ENCODE data around the gene PHEX.

PHEX gene

DNA sequence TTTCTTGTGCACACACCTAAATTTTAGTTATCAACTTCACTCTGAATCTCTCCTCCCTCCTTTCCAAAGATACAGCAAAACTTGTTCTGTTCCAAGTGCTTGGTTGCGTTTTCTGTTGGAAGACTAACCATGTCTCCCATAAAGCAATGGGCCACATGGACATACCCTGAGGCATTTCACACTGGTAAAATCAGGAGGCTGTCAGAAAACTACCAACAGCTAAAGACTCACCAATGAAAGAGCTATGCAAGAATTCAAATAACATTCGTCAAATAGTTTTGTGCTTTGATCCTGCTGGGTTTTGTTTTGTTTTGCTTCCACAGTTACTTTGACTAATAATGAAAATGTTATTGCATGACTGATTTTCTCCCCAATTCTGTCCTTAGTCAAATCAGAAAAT lies 46.0 kb downstream of the PHEX start:
- no peak for ATAC-seq
- no peak for TF ChIP-seq ZFP3 (CRISPR knock-in tag; IDR thresholded peaks at IDR 0.05)
- TF ChIP-seq, protein P1, sequence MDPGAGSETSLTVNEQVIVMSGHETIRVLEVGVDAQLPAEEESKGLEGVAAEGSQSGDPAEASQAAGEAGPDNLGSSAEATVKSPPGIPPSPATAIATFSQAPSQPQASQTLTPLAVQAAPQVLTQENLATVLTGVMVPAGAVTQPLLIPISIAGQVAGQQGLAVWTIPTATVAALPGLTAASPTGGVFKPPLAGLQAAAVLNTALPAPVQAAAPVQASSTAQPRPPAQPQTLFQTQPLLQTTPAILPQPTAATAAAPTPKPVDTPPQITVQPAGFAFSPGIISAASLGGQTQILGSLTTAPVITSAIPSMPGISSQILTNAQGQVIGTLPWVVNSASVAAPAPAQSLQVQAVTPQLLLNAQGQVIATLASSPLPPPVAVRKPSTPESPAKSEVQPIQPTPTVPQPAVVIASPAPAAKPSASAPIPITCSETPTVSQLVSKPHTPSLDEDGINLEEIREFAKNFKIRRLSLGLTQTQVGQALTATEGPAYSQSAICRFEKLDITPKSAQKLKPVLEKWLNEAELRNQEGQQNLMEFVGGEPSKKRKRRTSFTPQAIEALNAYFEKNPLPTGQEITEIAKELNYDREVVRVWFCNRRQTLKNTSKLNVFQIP (CRISPR knock-in tag; IDR thresholded peaks at IDR 0.05; ENCODE audit: borderline replicate concordance, low read depth), result no peak
- TF ChIP-seq, protein P2, sequence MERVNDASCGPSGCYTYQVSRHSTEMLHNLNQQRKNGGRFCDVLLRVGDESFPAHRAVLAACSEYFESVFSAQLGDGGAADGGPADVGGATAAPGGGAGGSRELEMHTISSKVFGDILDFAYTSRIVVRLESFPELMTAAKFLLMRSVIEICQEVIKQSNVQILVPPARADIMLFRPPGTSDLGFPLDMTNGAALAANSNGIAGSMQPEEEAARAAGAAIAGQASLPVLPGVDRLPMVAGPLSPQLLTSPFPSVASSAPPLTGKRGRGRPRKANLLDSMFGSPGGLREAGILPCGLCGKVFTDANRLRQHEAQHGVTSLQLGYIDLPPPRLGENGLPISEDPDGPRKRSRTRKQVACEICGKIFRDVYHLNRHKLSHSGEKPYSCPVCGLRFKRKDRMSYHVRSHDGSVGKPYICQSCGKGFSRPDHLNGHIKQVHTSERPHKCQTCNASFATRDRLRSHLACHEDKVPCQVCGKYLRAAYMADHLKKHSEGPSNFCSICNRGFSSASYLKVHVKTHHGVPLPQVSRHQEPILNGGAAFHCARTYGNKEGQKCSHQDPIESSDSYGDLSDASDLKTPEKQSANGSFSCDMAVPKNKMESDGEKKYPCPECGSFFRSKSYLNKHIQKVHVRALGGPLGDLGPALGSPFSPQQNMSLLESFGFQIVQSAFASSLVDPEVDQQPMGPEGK (CRISPR knock-in tag; IDR thresholded peaks at IDR 0.05; ENCODE audit: borderline replicate concordance), result no peak
- TF ChIP-seq ZNF8 (CRISPR knock-in tag; IDR thresholded peaks at IDR 0.05), result no peak
- TF ChIP-seq ISL1 (CRISPR knock-in tag; IDR thresholded peaks at IDR 0.05), result no peak
- no peak for TF ChIP-seq PPARA (CRISPR knock-in tag; IDR thresholded peaks at IDR 0.05; ENCODE audit: borderline replicate concordance)
- TF ChIP-seq ZC3H10 (CRISPR knock-in tag; IDR thresholded peaks at IDR 0.05), result no peak
- TF ChIP-seq CSDC2 (CRISPR knock-in tag; IDR thresholded peaks at IDR 0.05), result no peak
- no peak for TF ChIP-seq ARNTL (CRISPR knock-in tag; IDR thresholded peaks at IDR 0.05; ENCODE audit: borderline replicate concordance, low read depth)
- no peak for TF ChIP-seq ZNF70 (CRISPR knock-in tag; IDR thresholded peaks at IDR 0.05)
- no peak for TF ChIP-seq GLIS3 (CRISPR knock-in tag; IDR thresholded peaks at IDR 0.05)
- TF ChIP-seq RARB (CRISPR knock-in tag; IDR thresholded peaks at IDR 0.05), result no peak
- no peak for TF ChIP-seq ZNF565 (CRISPR knock-in tag; conservative IDR thresholded peaks at IDR 0.05; ENCODE audit: low read depth)
- TF ChIP-seq BACH2 (CRISPR knock-in tag; IDR thresholded peaks at IDR 0.05; ENCODE audit: borderline replicate concordance), result no peak

DNA sequence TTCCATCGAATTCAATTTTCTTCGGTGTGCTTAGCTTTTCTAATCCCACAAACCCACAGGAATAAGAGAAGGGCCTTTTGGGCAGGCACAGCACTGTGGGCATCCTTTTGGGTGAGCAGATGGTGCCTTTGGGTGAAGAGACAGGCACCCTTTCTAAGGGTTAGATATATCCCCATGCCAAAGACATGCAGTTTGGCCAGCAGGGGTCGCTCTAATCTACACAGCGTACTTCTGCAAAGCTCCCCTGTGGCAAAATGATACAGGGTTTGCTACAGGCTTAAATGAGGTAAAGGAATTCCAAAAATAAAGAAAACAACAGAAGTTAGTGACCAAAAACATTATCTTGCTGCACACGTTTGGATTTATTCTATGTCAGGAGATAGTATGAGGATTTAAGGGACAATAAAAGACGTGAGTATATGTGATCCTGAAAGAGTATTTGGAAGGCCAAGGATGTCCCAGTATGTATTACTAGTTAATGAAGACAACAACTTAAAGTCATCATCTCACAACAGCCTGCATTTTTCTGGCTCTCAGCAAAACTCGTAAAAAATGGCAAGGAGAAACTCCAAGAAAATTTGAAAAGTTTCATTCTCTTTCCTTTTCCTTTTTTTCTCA lies 49.5 kb downstream of the PHEX start:
- ATAC-seq, result peak; percentile 97
- TF ChIP-seq ZNF565 (CRISPR knock-in tag; conservative IDR thresholded peaks at IDR 0.05; ENCODE audit: low read depth) (no peak), RARB (CRISPR knock-in tag; IDR thresholded peaks at IDR 0.05) (no peak), GLIS3 (CRISPR knock-in tag; IDR thresholded peaks at IDR 0.05) (no peak), SNAI2 (CRISPR knock-in tag; IDR thresholded peaks at IDR 0.05) (no peak), ZFP3 (CRISPR knock-in tag; IDR thresholded peaks at IDR 0.05) (no peak), ZFP30 (CRISPR knock-in tag; IDR thresholded peaks at IDR 0.05) (no peak), ZC3H10 (CRISPR knock-in tag; IDR thresholded peaks at IDR 0.05) (no peak), ISL1 (CRISPR knock-in tag; IDR thresholded peaks at IDR 0.05) (no peak), ZNF70 (CRISPR knock-in tag; IDR thresholded peaks at IDR 0.05) (no peak), TOX (CRISPR knock-in tag; IDR thresholded peaks at IDR 0.05; ENCODE audit: borderline replicate concordance) (no peak), TCF4 (CRISPR knock-in tag; IDR thresholded peaks at IDR 0.05; ENCODE audit: borderline replicate concordance) (no peak), OSR1 (CRISPR knock-in tag; IDR thresholded peaks at IDR 0.05) (no peak), ARNTL (CRISPR knock-in tag; IDR thresholded peaks at IDR 0.05; ENCODE audit: borderline replicate concordance, low read depth) (no peak), BACH2 (CRISPR knock-in tag; IDR thresholded peaks at IDR 0.05; ENCODE audit: borderline replicate concordance) (no peak), ESRRG (CRISPR knock-in tag; IDR thresholded peaks at IDR 0.05) (no peak), PPARA (CRISPR knock-in tag; IDR thresholded peaks at IDR 0.05; ENCODE audit: borderline replicate concordance) (no peak)
- TF ChIP-seq, protein P3, sequence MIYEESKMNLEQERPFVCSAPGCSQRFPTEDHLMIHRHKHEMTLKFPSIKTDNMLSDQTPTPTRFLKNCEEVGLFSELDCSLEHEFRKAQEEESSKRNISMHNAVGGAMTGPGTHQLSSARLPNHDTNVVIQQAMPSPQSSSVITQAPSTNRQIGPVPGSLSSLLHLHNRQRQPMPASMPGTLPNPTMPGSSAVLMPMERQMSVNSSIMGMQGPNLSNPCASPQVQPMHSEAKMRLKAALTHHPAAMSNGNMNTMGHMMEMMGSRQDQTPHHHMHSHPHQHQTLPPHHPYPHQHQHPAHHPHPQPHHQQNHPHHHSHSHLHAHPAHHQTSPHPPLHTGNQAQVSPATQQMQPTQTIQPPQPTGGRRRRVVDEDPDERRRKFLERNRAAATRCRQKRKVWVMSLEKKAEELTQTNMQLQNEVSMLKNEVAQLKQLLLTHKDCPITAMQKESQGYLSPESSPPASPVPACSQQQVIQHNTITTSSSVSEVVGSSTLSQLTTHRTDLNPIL (CRISPR knock-in tag; IDR thresholded peaks at IDR 0.05; ENCODE audit: low read depth), result no peak
- TF ChIP-seq, protein P4, sequence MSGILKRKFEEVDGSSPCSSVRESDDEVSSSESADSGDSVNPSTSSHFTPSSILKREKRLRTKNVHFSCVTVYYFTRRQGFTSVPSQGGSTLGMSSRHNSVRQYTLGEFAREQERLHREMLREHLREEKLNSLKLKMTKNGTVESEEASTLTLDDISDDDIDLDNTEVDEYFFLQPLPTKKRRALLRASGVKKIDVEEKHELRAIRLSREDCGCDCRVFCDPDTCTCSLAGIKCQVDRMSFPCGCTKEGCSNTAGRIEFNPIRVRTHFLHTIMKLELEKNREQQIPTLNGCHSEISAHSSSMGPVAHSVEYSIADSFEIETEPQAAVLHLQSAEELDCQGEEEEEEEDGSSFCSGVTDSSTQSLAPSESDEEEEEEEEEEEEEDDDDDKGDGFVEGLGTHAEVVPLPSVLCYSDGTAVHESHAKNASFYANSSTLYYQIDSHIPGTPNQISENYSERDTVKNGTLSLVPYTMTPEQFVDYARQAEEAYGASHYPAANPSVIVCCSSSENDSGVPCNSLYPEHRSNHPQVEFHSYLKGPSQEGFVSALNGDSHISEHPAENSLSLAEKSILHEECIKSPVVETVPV (CRISPR knock-in tag; IDR thresholded peaks at IDR 0.05), result no peak

DNA sequence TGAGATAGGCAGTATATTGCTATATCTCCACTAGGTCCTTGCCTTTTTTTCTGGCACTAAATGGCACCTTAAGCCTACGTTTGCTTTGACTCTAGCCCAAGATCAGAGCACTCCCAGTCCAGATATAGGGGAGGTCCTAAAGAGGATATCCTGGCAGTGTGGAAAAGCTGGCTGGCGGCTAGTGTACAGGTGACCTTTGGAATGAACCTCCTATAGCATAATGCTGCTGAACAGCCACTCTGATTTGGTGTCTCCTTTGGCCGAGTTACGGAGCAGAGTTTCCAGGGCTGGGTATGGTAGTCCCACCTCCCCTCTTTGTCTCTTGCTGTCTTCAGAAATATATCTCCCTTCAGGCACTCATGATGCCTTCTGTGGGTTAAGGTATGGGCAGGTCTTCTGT lies 53.9 kb downstream of the PHEX start:
- ATAC-seq, result no peak
- TF ChIP-seq ZFP30 (CRISPR knock-in tag; IDR thresholded peaks at IDR 0.05), result no peak
- no peak for TF ChIP-seq ARNTL (CRISPR knock-in tag; IDR thresholded peaks at IDR 0.05; ENCODE audit: borderline replicate concordance, low read depth)
- no peak for TF ChIP-seq GLIS3 (CRISPR knock-in tag; IDR thresholded peaks at IDR 0.05)
- TF ChIP-seq ESRRG (CRISPR knock-in tag; IDR thresholded peaks at IDR 0.05), result no peak
- TF ChIP-seq ISL1 (CRISPR knock-in tag; IDR thresholded peaks at IDR 0.05), result no peak
- TF ChIP-seq SNAI2 (CRISPR knock-in tag; IDR thresholded peaks at IDR 0.05), result no peak
- TF ChIP-seq ZNF8 (CRISPR knock-in tag; IDR thresholded peaks at IDR 0.05), result no peak
- TF ChIP-seq RARB (CRISPR knock-in tag; IDR thresholded peaks at IDR 0.05), result no peak
- no peak for TF ChIP-seq ZFP3 (CRISPR knock-in tag; IDR thresholded peaks at IDR 0.05)
- no peak for TF ChIP-seq TOX (CRISPR knock-in tag; IDR thresholded peaks at IDR 0.05; ENCODE audit: borderline replicate concordance)
- TF ChIP-seq, protein P5, sequence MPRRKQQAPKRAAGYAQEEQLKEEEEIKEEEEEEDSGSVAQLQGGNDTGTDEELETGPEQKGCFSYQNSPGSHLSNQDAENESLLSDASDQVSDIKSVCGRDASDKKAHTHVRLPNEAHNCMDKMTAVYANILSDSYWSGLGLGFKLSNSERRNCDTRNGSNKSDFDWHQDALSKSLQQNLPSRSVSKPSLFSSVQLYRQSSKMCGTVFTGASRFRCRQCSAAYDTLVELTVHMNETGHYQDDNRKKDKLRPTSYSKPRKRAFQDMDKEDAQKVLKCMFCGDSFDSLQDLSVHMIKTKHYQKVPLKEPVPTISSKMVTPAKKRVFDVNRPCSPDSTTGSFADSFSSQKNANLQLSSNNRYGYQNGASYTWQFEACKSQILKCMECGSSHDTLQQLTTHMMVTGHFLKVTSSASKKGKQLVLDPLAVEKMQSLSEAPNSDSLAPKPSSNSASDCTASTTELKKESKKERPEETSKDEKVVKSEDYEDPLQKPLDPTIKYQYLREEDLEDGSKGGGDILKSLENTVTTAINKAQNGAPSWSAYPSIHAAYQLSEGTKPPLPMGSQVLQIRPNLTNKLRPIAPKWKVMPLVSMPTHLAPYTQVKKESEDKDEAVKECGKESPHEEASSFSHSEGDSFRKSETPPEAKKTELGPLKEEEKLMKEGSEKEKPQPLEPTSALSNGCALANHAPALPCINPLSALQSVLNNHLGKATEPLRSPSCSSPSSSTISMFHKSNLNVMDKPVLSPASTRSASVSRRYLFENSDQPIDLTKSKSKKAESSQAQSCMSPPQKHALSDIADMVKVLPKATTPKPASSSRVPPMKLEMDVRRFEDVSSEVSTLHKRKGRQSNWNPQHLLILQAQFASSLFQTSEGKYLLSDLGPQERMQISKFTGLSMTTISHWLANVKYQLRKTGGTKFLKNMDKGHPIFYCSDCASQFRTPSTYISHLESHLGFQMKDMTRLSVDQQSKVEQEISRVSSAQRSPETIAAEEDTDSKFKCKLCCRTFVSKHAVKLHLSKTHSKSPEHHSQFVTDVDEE (CRISPR knock-in tag; IDR thresholded peaks at IDR 0.05), result no peak
- TF ChIP-seq ZC3H10 (CRISPR knock-in tag; IDR thresholded peaks at IDR 0.05), result no peak
- TF ChIP-seq, protein P2 (CRISPR knock-in tag; IDR thresholded peaks at IDR 0.05; ENCODE audit: borderline replicate concordance), result no peak
- no peak for TF ChIP-seq ZNF565 (CRISPR knock-in tag; conservative IDR thresholded peaks at IDR 0.05; ENCODE audit: low read depth)
- no peak for TF ChIP-seq PPARA (CRISPR knock-in tag; IDR thresholded peaks at IDR 0.05; ENCODE audit: borderline replicate concordance)
- TF ChIP-seq CSDC2 (CRISPR knock-in tag; IDR thresholded peaks at IDR 0.05), result no peak
